CD4-positive, alpha-beta T cell treated with Interleukin-4 for 1 hour (primary cell): ENCODE data around the gene AGXT2.
"Not testable (repeated sequence)": the region's sequence is repeated elsewhere in the genome, so short reads cannot be mapped to it uniquely, and the experiment has no call there.

Source experiments
- DNase-seq, 2 donors: peaks; one replicate each; pipeline ENCODE4 v3.0.0-alpha.2; 2020 to 2022

The AGXT2 gene

DNA sequence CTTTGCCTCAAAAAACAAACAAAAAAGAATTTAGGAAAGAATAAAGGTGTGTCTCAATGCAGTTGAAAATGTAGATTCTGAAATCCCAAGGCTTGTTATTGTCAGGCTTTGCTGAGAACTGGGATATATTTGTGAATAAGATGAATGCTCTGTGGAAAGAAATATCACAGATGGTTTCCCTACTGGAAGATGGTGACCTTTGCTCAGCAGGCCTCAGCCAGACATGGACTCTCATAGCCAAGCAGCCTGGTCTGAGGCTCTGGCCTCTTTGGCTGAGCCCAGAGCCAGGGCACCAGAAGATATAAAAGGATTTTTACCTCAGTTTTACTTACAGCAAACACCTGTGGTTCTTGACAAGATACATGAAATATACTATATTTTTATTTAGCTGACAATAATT lies 37.1 kb downstream of the AGXT2 start:
- DNase-seq, result no peak

- DNase-seq, result no peak
Observed at GRCh38 chr5:35009657-35010056, 38.1 kb downstream of the AGXT2 start.

DNA sequence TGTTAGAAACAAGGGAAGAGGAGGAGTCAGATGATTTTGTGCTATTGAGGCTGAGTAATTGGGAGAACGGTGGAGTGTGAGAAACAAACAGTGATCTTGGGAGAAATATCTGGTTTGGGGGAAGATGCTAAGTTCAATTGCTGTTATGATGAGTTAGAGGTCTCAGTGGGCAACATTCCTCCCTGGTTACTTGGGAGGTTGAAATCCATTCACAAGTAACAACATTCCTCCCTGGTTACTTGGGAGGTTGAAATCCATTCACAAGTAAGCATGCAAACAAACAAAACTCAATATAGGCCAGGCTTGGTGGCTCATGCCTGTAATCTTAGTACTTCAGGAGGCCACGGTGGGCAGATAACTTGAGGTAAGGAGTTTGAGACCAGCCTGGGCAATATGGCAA lies 38.7 kb downstream of the AGXT2 start:
- no peak for DNase-seq

DNA sequence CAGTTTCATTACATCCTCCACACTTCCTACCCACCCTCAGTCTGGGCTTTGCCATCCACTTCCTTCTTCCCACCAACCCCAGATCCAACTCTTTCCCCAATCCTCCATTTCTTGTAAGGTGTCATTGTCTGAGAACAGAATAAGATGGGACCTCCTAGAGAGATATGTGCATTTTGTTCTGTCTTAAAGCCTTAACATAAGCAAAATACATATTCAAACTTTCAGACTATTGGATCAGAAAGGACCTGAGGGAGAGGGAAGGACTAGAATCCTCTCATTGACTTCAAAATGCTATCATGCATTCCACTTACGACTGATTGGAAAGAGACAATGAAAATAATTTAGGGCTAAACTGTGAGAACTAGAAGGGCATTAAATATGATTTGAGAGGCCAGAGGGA lies 43.0 kb downstream of the AGXT2 start:
- no peak for DNase-seq

DNA sequence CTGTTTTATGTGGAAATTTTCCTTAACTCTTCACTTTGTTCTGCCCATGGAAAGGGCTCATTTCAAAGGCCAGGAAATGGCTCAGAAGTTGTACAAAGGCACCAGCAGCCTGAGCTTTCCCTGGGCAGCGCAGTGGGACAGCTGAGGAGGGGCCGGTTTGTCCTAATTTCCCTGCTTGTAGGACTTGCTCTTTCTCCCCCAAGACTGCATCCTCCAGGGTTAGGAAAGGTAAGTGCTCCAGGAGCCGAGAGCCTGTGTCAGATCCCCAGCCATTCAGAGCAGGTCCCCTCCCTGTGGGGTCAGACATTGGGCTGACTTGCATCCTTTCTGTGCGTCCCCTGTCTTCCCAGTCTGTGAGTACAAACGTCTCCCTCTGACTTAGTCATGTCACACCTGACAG lies 43.5 kb downstream of the AGXT2 start:
- no peak for DNase-seq

DNA sequence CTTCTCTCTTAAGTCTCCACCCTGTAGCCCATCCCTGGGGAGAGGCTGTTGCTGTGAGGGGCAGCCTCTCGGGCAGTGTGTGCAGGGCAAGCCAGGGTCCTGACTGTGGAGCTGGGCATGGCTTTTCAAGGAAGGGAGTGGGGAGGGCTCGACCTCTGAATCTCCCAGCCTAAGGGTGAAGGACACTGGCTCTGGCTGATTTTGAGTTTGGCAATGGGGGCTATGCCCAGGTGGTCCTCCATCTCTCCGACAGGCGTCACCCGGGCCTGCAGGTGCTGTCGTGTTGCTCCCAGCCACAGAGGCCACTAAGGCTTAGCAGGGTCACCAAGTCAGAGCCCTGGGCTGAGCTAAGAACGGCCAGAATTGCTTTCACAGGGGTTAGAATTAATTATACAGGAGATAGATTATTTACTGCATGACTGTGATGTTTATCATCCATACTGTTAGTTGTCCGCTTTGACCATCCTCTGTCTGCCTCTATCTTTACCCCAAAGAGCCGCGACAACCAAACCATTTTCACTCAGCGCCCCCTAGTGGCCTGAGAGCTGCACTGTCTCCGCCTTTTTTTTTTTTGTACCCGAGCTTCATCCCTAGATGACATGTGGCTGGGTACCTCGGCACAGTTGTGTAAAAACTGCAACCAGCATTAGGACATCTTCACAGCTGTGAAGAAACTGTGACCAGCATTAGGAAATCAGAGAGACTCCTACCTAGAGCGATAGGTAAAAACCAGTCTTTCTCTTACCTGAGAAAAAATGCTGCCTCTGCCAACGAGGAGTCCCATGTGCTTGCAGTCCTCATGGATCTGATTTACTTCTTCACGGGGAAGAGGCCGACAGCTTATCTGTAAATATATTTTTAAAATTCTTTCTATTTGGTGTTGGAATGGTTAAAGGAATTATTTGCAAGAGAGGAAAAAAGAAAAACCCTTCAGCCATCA lies 44.5 kb downstream of the AGXT2 start:
- peak; percentile 17 to 40 for DNase-seq

- no peak for DNase-seq
Observed at GRCh38 chr5:35002459-35002858, 45.3 kb downstream of the AGXT2 start.

GRCh38 chr5:35001842-35002241 lies 45.9 kb downstream of the AGXT2 start:
- no peak for DNase-seq

DNA sequence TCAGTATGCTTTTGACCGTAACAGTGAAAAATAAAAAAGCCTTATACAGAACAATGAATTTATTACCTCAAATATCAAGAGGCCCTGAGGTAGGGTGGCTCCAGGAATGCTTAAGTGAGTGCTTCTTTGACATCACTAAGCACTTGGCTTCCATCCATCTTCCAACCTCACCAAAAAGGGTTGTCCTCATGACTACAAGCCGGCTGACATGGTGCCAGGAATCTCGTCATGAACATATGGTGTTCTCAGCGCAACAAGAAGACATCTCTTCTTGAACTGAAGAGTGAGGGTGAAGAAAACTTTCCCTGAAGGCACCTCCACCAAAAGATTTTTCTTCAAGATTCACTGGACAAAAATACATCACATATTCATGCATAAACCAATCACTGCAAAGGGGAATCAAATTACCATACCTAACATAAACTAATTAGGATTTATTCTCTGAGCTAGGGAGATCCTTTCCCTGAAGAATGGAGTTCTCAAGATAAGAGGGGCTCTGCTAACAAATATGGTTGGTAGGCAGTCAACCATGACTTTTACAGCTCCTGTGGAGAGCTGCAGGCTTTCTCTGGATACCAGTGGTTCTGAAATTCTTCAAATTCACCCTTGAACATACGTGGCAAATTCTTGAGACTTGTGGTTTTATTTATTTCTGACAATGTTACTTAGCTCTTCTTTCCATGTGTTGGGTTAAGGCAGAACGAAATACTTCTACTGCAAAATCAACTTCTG lies 49.5 kb downstream of the AGXT2 start:
- DNase-seq, result no peak

DNA sequence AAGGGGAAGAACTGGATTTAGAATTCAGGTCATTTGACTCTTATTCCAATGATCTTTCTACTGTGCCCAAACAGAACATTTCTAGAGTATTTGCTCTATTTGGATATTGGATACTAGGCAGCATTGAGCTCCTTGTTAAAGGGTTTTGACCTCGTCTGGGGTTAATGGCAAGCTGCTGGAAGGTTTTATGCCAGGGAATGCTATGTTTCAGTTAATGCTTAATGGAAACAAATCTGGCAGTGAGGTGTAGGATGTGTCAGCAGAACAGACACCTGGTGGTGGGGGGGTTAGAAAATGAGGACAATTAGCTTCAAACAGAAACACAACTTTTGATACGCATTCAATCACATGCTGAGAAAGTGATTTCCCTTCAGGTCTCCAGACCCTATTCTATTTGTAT lies 51.5 kb downstream of the AGXT2 start:
- no peak for DNase-seq

DNA sequence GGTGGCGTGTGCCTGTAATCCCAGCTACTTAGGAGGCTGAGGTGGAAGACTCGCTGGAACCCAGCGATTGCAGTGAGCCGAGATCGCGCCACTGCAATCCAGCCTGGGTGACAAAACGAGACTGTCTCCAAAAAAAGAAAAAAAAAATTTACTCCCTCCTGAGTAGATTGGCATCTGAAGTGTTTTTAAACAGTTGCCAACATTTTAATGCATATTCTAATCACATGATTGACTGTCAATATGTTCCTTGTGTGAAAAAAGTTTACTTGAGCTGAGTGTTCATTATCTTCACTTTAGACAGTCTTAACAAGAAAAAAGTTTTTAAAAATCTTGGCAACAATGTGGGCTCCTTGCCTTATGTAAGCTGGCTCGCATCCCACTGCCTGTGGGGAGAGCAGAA lies 53.8 kb downstream of the AGXT2 start:
- no peak for DNase-seq

- no peak for DNase-seq
Observed at GRCh38 chr5:34991486-34992238, 56.1 kb downstream of the AGXT2 start.

DNA sequence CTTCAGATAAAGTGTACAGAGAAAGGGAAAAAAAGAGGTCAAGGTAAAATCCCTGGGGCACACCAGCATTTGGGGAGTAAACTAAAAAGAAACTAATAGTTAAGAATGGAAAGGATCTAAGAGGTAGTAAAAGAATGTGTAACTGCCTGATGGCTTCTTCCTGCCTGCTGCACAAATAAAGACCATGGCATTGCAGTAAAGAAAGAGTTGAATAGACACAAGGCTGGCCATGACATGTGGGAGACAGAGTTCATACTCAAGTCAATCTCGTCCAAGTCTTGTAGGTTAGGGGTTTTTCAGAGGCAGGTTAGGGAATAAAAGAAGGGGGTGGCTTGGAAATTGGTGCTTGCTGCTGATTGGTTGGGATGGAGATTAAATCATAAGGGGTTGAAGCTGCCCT lies 60.8 kb downstream of the AGXT2 start:
- DNase-seq, result no peak

GRCh38 chr5:34982823-34983222 lies 64.9 kb downstream of the AGXT2 start:
- DNase-seq, result no peak

DNA sequence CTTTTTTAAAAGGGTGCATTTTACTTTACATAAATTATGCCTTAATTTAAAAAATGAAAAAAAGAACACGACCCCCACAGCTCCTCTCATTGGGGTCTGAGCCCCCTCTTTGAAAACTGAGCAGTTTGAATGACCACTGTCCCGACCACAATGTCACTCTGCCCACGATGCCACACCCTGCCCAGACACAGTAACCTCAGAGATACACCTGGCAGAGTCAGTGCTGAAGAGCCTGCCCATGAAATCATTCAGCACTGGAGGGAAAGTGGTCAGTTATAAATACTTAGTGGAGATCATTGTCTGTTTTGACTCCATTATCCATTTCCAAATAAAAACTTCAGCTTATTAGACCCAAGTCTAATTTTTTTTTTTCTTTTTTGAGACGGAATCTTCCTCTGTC lies 69.1 kb downstream of the AGXT2 start:
- no peak for DNase-seq

DNA sequence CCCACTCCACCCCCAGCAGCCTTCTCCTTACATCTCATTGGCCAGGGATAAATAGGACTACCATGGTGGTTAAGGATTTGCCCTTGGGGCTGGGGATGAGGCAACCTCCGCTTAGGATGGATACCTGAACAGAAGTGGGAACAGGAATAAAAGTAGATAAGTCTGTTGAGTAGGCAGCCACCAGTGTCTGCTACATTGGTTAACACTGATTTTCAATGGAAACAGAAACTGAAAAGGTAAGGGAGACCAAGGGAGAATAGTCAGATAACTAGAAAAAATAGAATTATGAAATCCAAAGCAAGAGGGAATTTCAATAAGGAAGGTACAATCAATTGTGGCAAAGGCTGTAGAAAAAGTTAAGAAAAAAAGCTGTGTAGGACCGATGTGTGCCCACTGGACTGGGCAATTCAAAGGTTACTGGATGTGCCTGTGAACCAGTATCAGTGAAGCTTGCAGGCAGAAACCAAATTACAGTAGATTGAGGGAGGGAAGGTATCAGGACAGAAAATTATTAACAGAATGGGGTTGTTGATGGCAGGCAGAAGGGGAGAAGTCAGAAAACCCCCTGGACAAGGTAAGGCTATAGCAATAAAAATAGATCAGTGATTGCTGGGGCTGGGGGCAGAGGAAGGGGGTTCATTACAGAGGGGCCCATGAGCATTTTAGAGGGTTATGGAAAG lies 69.7 kb downstream of the AGXT2 start:
- DNase-seq, result no peak

DNA sequence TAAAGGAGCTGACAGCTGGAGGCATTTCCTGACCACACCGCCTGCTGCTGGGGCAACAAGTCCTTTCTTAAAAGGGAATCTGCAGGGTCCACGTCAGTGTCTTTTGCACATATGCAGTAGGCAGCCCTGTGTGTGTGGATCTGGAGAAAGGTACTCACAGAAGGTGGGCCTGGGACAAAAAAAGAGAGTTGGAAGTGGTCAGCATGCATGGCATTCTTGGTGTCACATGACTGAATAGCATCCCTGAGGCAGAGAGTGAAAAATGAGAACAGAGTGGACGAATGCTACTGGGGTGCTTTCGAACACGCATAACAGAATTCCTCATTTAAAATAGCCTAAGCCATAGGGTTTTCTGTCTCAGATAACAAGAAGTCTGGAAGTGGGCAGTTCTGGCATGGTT lies 71.4 kb downstream of the AGXT2 start:
- DNase-seq, result no peak

DNA sequence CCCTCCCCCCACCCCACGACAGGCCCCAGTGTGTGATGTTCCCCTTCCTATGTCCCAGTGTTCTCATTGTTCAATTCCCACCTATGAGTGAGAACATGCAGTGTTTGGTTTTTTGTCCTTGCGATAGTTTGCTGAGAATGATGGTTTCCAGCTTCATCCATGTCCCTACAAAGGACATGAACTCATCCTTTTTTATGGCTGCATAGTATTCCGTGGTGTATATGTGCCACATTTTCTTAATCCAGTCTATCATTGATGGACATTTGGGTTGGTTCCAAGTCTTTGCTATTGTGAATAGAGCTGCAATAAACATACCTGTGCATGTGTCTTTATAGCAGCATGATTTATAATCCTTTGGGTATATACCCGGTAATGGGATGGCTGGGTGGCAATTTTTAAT lies 76.1 kb downstream of the AGXT2 start:
- DNase-seq, result not testable (repeated sequence)

DNA sequence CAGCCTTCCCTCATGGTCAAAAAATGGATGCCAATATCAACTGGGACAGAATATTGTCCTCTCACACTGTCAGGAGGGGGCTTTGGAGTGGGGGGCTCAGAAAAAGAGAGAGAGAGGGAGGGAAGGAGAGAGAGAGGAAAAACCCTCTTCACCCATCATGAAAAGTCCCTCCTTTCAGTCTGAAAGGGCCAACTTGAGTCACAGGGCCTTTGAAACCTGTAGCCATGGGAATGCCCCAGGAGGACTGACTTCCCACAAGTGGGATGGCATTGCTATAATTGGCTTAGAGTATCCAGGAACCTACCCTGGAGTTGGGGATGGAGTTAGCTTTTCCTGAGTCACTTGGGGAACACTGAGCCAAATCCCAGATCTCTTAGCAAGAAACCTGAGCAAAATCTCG lies 77.2 kb downstream of the AGXT2 start:
- no peak for DNase-seq

DNA sequence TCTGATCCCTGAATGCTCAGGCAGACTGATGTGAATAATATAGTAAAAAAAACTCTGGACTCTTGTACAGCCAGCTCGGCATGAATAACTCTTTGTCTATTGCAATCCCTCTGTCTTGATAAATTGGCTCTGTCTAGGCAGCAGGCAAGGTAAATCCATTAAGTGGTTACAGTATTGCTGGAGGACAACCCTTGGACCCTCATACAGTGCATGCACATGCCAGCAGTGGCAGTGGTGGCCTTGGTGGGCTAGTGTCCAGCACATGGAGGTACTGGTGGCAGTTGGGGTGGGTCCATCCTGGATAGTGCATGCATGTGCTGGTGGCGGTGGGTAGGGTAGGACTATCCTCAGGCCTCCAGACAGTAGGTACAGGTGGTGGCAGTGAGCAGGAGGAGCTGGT lies 79.5 kb downstream of the AGXT2 start:
- no peak for DNase-seq

- DNase-seq, result no peak
Observed at GRCh38 chr5:34967540-34967939, 80.2 kb downstream of the AGXT2 start.

GRCh38 chr5:34959323-34959722 lies 88.4 kb downstream of the AGXT2 start:
- DNase-seq, result no peak
